Liver (tissue), 9 donors: Measurements from ENCODE around the gene CELF5. TPM values are rescaled to one million over a fixed set of nuclear protein-coding genes. Genes with fewer than 3 reads are reported as not detected.
A peak's percentile ranks its signal among the peaks of the same experiment; 100 is the strongest.

Experiments used
- DNase-seq: peaks from one replicate; pipeline ENCODE4 v3.0.0-alpha.2; 2017; ENCODE audit warnings: low spot score
- H3K27ac ChIP-seq, 2 donors: one replicate each; pipeline ENCODE4 v1.7.0; 2013; ENCODE audit warnings: inconsistent platforms in 2 of 2, low read length in 2 of 2, control low read depth in 1 of 2, low read depth in 1 of 2, mild to moderate bottlenecking in 1 of 2
- H3K27me3 ChIP-seq, 4 donors: one replicate each; pipeline versions ENCODE4 v1.6.1 to v1.7.0; 2013; ENCODE audit warnings: low read length in 3 of 4, inconsistent platforms in 1 of 4, mild to moderate bottlenecking in 1 of 4, moderate library complexity in 1 of 4; ENCODE audit not compliant: control insufficient read depth in 4 of 4, insufficient read depth in 4 of 4
- H3K36me3 ChIP-seq, 4 donors: one replicate each; pipeline versions ENCODE4 v1.6.1 to v1.7.0; 2013; ENCODE audit warnings: low read length in 3 of 4, mild to moderate bottlenecking in 3 of 4, low read depth in 1 of 4, moderate library complexity in 1 of 4; ENCODE audit not compliant: control insufficient read depth in 4 of 4, insufficient read depth in 3 of 4
- H3K4me1 ChIP-seq, 4 donors: one replicate each; pipeline versions ENCODE4 v1.6.1 to v1.7.0; 2013; ENCODE audit warnings: low read length in 3 of 4, mild to moderate bottlenecking in 3 of 4, moderate library complexity in 1 of 4; ENCODE audit not compliant: control insufficient read depth in 4 of 4, insufficient read depth in 4 of 4
- H3K4me3 ChIP-seq, 3 donors: one replicate each; pipeline versions ENCODE4 v1.6.1 to v1.7.0; 2013; ENCODE audit warnings: low read length in 3 of 3, control low read depth in 1 of 3, low read depth in 1 of 3, mild to moderate bottlenecking in 1 of 3
- H3K9ac ChIP-seq, 2 donors: one replicate each; pipeline ENCODE4 v1.7.0; 2013; ENCODE audit warnings: low read length in 2 of 2, mild to moderate bottlenecking in 2 of 2, moderate library complexity in 2 of 2, control low read depth in 1 of 2, low read depth in 1 of 2
- H3K9me3 ChIP-seq, 4 donors: one replicate each; pipeline versions ENCODE4 v1.6.1 to v1.7.0; 2013; ENCODE audit warnings: low read length in 3 of 4; ENCODE audit not compliant: control insufficient read depth in 4 of 4
- EGR1 ChIP-seq, 2 donors: IDR thresholded peaks; 2 replicates each; pipeline ENCODE4 v1.6.1; 2016 to 2018; ENCODE audit warnings: antibody characterized with exemption in 2 of 2, low read depth in 2 of 2
- FOXA2 ChIP-seq: IDR thresholded peaks from 2 replicates; pipeline ENCODE4 v1.6.1; 2016; ENCODE audit warnings: antibody characterized with exemption
- GABPA ChIP-seq, 2 donors: IDR thresholded peaks in 1 of 2; conservative IDR thresholded peaks in 1 of 2; 2 replicates each; pipeline ENCODE4 v1.6.1; 2016; ENCODE audit warnings: antibody characterized with exemption in 2 of 2, mild to moderate bottlenecking in 1 of 2, moderate library complexity in 1 of 2
- HNF4A ChIP-seq, 2 donors: conservative IDR thresholded peaks; 2 replicates each; pipeline ENCODE4 v1.6.1; 2016; ENCODE audit warnings: antibody characterized with exemption in 2 of 2, mild to moderate bottlenecking in 2 of 2
- JUND ChIP-seq, 2 donors: IDR thresholded peaks; 2 replicates each; pipeline ENCODE4 v1.6.1; 2016; ENCODE audit warnings: antibody characterized with exemption in 2 of 2
- MAX ChIP-seq: IDR thresholded peaks from 2 replicates; pipeline ENCODE4 v1.6.1; 2016; ENCODE audit warnings: antibody characterized with exemption
- NR2F2 ChIP-seq: IDR thresholded peaks from 2 replicates; pipeline ENCODE4 v1.6.1; 2016; ENCODE audit warnings: antibody characterized with exemption
- RAD21 ChIP-seq, 2 donors: IDR thresholded peaks; 2 replicates each; pipeline ENCODE4 v1.6.1; 2016; ENCODE audit warnings: antibody characterized with exemption in 2 of 2, mild to moderate bottlenecking in 2 of 2
- REST ChIP-seq: IDR thresholded peaks from 2 replicates; pipeline ENCODE4 v1.6.1; 2016; ENCODE audit warnings: antibody characterized with exemption, mild to moderate bottlenecking
- RXRA ChIP-seq, 2 donors: IDR thresholded peaks; 2 replicates each; pipeline ENCODE4 v1.6.1; 2017 to 2018; ENCODE audit warnings: antibody characterized with exemption in 2 of 2, mild to moderate bottlenecking in 1 of 2
- SP1 ChIP-seq: IDR thresholded peaks from 2 replicates; pipeline ENCODE4 v1.6.1; 2018; ENCODE audit warnings: antibody characterized with exemption, mild to moderate bottlenecking
- TAF1 ChIP-seq: conservative IDR thresholded peaks from 2 replicates; pipeline ENCODE4 v1.6.1; 2016; ENCODE audit warnings: antibody characterized with exemption, mild to moderate bottlenecking
- WGBS: extraction: QIAGEN DNeasy Blood & Tissue Kit; methylation state at CpG from one replicate; pipeline ENCODE4 v1.1.7; 2013; 5-methylcytosine and 5-hydroxymethylcytosine counted together
- polyA plus RNA-seq, 2 donors: library from polyadenylated mRNA; stranded (reverse) in 1 of 2; unstranded in 1 of 2; fragments of 200-250 nt in 1 of 2; fragments of >200 nt in 1 of 2; fragmentation: Nextera tagmentation in 1 of 2; extraction: Ambion mirVana in 1 of 2; gene quantifications; one replicate each; pipeline versions ENCODE4 v1.2.1 to v1.2.3, GENCODE V29; 2013 to 2015
- total RNA-seq, 2 donors: library from RNA; depleted of rRNA; stranded (reverse); fragments of >200 nt; gene quantifications; one replicate each; pipeline ENCODE4 v1.2.3, GENCODE V29; 2014
- donor health status: healthy.
- donor health status: healthy.
- donor health status: healthy.
- donor health status: healthy.
- donor health status: healthy.

The CELF5 gene
- total and polyA plus RNA-seq, 4 donors: 0.06 to 0.50 (median 0.26) TPM

- peaks cover 0 to 4% (median 0%) of the 10 kb centered on the region in 4 donors for H3K9me3 ChIP-seq
- no peak for DNase-seq
- no peaks in the 10 kb centered on the region for H3K36me3 ChIP-seq
- no peaks in the 10 kb centered on the region for H3K4me1 ChIP-seq
- TF ChIP-seq JUND (IDR thresholded peaks at IDR 0.05) (no peak), HNF4A (conservative IDR thresholded peaks at IDR 0.05) (no peak), GABPA (IDR thresholded peaks at IDR 0.05 in 1 of 2, conservative IDR thresholded peaks at IDR 0.05 in 1 of 2) (no peak), FOXA2 (no peak), TAF1 (no peak), MAX (no peak), EGR1 (IDR thresholded peaks at IDR 0.05; ENCODE audit: low read depth in 2 of 2) (no peak), RAD21 (IDR thresholded peaks at IDR 0.05) (no peak), NR2F2 (no peak)
- H3K4me3 ChIP-seq: no peak overlapping the region
- H3K9ac ChIP-seq: no peak overlapping the region
- H3K27ac ChIP-seq: no peak overlapping the region
- 71% methylated on average over 17 of the region's 17 CpGs for WGBS
- H3K27me3 ChIP-seq: peaks cover 0 to 2% (median 0%) of the 10 kb centered on the region in 4 donors
Measured at GRCh38 chr19:3283886-3284657, 59.6 kb downstream of the CELF5 start.

- WGBS: 7% methylated on average over 38 of the region's 38 CpGs
- H3K4me3 ChIP-seq: peak overlapping the region in 1 of 3 donors; percentile 18
- H3K9me3 ChIP-seq: peaks cover 0 to 4% (median 0%) of the 10 kb centered on the region in 4 donors
- peak; percentile 83 for DNase-seq
- H3K27me3 ChIP-seq: peaks cover 0 to 2% (median 0%) of the 10 kb centered on the region in 4 donors
- no peaks in the 10 kb centered on the region for H3K4me1 ChIP-seq
- H3K9ac ChIP-seq: no peak overlapping the region
- TF ChIP-seq RXRA (IDR thresholded peaks at IDR 0.05) (peak in 1 of 2 donors; percentile 12), HNF4A (conservative IDR thresholded peaks at IDR 0.05) (peak in 1 of 2 donors; percentile 25), SP1 (peak; percentile 65), MAX (no peak)
- no peaks in the 10 kb centered on the region for H3K36me3 ChIP-seq
- H3K27ac ChIP-seq: peak overlapping the region in 1 of 2 donors; percentile 16
Measured at GRCh38 chr19:3284759-3285646, 60.5 kb downstream of the CELF5 start.

- H3K9ac ChIP-seq: no peak overlapping the region
- TF ChIP-seq SP1 (no peak), REST (no peak), TAF1 (no peak)
- H3K9me3 ChIP-seq: peaks cover 0 to 4% (median 0%) of the 10 kb centered on the region in 4 donors
- WGBS: 8% methylated on average over 40 of the region's 40 CpGs
- H3K27me3 ChIP-seq: peaks cover 0 to 2% (median 0%) of the 10 kb centered on the region in 4 donors
- no peak overlapping the region for H3K27ac ChIP-seq
- peak overlapping the region in 1 of 3 donors; percentile 38 for H3K4me3 ChIP-seq
- H3K4me1 ChIP-seq: no peaks in the 10 kb centered on the region
- peak; percentile 79 for DNase-seq
- H3K36me3 ChIP-seq: no peaks in the 10 kb centered on the region
Measured at GRCh38 chr19:3285647-3286176, 61.3 kb downstream of the CELF5 start.
